GM12878 (cell line): ENCODE measurements around the gene VCL. TPM values are rescaled to one million over a fixed set of nuclear protein-coding genes. Genes with fewer than 3 reads are reported as not detected.
"Not testable (repeated sequence)": the region's sequence is repeated elsewhere in the genome, so short reads cannot be mapped to it uniquely, and the experiment has no call there.

Source experiments
- ATAC-seq: fragments of 200-7000 bp; cut with Tn5 transposase; 3 replicates; pipeline ENCODE4 v1.9.1; 2020; ENCODE audit warnings: mild to moderate bottlenecking, moderate library complexity
- BruUV-seq: library from RNA; stranded (reverse); fragments of 400-500 nt; replicated peaks from 2 replicates; lab custom pipeline; 2021; lab: Mats Ljungman, UMichigan
- CTCF ChIA-PET: fragments of 300-600 bp; sonication (Branson Sonifier 250); formaldehyde crosslinking; extraction: SDS; loops from one replicate; lab custom pipeline; 2021; ENCODE audit warnings: inconsistent platforms; lab: Yijun Ruan, JAX
- POLR2A ChIA-PET: fragments of 350-600 bp; formaldehyde crosslinking; extraction: SDS; loops from one replicate; lab custom pipeline; 2021; ENCODE audit warnings: inconsistent platforms; lab: Charles Lee
- RAD21 ChIA-PET: fragments of 300-600 bp; sonication (Branson Sonifier 250); formaldehyde crosslinking; loops from one replicate; lab custom pipeline; 2023; ENCODE audit warnings: antibody characterized with exemption; ENCODE audit not compliant: unreplicated experiment; lab: Charles Lee
- SMC1A ChIA-PET: fragments of 300-600 bp; sonication (Branson Sonifier 250); formaldehyde crosslinking; loops from one replicate; lab custom pipeline; 2023; ENCODE audit not compliant: unreplicated experiment, uncharacterized antibody; lab: Charles Lee
- DNase-seq: peaks from one replicate; pipeline ENCODE4 v3.0.0-alpha.2; 2011; ENCODE audit warnings: low read depth, low spot score
- FAIRE-seq: peaks from 3 replicates; lab custom pipeline; 2011; peaks lifted over from hg19 to GRCh38; lab: Jason Lieb, UNC
- H2AFZ ChIP-seq: 2 replicates; pipeline ENCODE4 v1.6.0; 2011; ENCODE audit warnings: low read depth, low read length, control low read depth; ENCODE audit not compliant: control insufficient read depth
- H3K27ac ChIP-seq: 2 replicates; pipeline ENCODE4 v1.5.1; 2011; ENCODE audit warnings: control low read depth; ENCODE audit not compliant: control insufficient read depth, insufficient read depth
- H3K27me3 ChIP-seq, 2 experiments: replicated peaks in 1 of 2; 2 replicates each; pipeline versions ENCODE4 v1.6.0 to v1.6.1; 2011; ENCODE audit warnings: low read length in 1 of 2; ENCODE audit not compliant: control insufficient read depth in 2 of 2, insufficient read depth in 2 of 2
- H3K36me3 ChIP-seq, 2 experiments: 2 replicates each; pipeline ENCODE4 v1.5.1; 2011; ENCODE audit warnings: low read length in 1 of 2; ENCODE audit not compliant: control insufficient read depth in 2 of 2, insufficient read depth in 2 of 2
- H3K4me1 ChIP-seq: 2 replicates; pipeline ENCODE4 v1.6.1; 2011; ENCODE audit warnings: mild to moderate bottlenecking, low read length, moderate library complexity, mixed read lengths; ENCODE audit not compliant: control insufficient read depth, insufficient read depth
- H3K4me2 ChIP-seq: 2 replicates; pipeline ENCODE4 v1.6.0; 2011; ENCODE audit warnings: control low read depth; ENCODE audit not compliant: control insufficient read depth, insufficient read depth
- H3K4me3 ChIP-seq: fragments of 200-600 bp; sonication (generic); 2 replicates; pipeline ENCODE4 v1.5.1; 2016
- H3K79me2 ChIP-seq: 2 replicates; pipeline ENCODE4 v1.6.0; 2011; ENCODE audit warnings: low read length; ENCODE audit not compliant: control insufficient read depth, insufficient read depth
- H3K9ac ChIP-seq: 2 replicates; pipeline ENCODE4 v1.8.0; 2011; ENCODE audit warnings: low read length, control low read depth, mixed read lengths; ENCODE audit not compliant: control insufficient read depth, insufficient read depth
- H3K9me3 ChIP-seq: replicated peaks from 3 replicates; pipeline ENCODE4 v1.5.1; 2011; ENCODE audit warnings: mild to moderate bottlenecking, low read length; ENCODE audit not compliant: control insufficient read depth, insufficient read depth
- H4K20me1 ChIP-seq: 2 replicates; pipeline ENCODE4 v1.6.0; 2011; ENCODE audit not compliant: control insufficient read depth, insufficient read depth
- ATF7 ChIP-seq: fragments of 450-650 bp; IDR thresholded peaks from 2 replicates; pipeline ENCODE4 v1.6.1; 2016; ENCODE audit warnings: low read depth, mild to moderate bottlenecking
- EP300 ChIP-seq, 2 experiments: fragments of 150-350 bp in 1 of 2; IDR thresholded peaks; 2 replicates each; pipeline ENCODE4 v1.6.1; 2011 to 2012; ENCODE audit warnings: low read depth in 2 of 2, low read length in 2 of 2, borderline replicate concordance in 1 of 2, improper control_type of control experiment in 1 of 2, inconsistent platforms in 1 of 2; ENCODE audit not compliant: control insufficient read depth in 1 of 2
- GATAD2B ChIP-seq: fragments of 450-650 bp; conservative IDR thresholded peaks from 2 replicates; pipeline ENCODE4 v1.6.1; 2017; ENCODE audit warnings: low read depth, mild to moderate bottlenecking, moderate library complexity
- IKZF1 ChIP-seq: fragments of 450-650 bp; conservative IDR thresholded peaks from 2 replicates; pipeline ENCODE4 v1.6.1; 2017; ENCODE audit warnings: antibody characterized with exemption, mild to moderate bottlenecking
- KLF5 ChIP-seq: fragments of 450-650 bp; IDR thresholded peaks from 2 replicates; pipeline ENCODE4 v1.6.1; 2014; ENCODE audit warnings: mild to moderate bottlenecking; ENCODE audit not compliant: partially characterized antibody
- MTA2 ChIP-seq: fragments of 450-650 bp; IDR thresholded peaks from 2 replicates; pipeline ENCODE4 v1.6.1; 2016; ENCODE audit warnings: low read depth, mild to moderate bottlenecking, moderate library complexity
- NFIC ChIP-seq: IDR thresholded peaks from 2 replicates; pipeline ENCODE4 v1.6.1; 2012; ENCODE audit warnings: low read depth, mild to moderate bottlenecking, inconsistent platforms, low read length, moderate library complexity
- RELB ChIP-seq: fragments of 450-650 bp; IDR thresholded peaks from 2 replicates; pipeline ENCODE4 v1.6.1; 2017; ENCODE audit warnings: low read depth, mild to moderate bottlenecking, moderate library complexity
- TARDBP ChIP-seq: IDR thresholded peaks from 2 replicates; pipeline ENCODE4 v1.6.1; 2016; ENCODE audit warnings: borderline replicate concordance
- whole genome bisulfite sequencing: methylation state at CpG from one replicate; pipeline ENCODE4 v1.1.6; 2016; ENCODE audit warnings: low lambda C conversion rate; ENCODE audit not compliant: insufficient replicate concordance, insufficient coverage; ENCODE audit errors: missing lambda C conversion rate; 5-methylcytosine and 5-hydroxymethylcytosine counted together
- in situ Hi-C: fragments of 300-500 bp; cut with MboI; formaldehyde crosslinking; loops from 9 replicates; pipeline ENCODE4 v1.14.3; 2018; ENCODE audit warnings: mixed read lengths
- intact Hi-C: fragments of 100-400 bp; cut with micrococcal nuclease; formaldehyde crosslinking; loops from one replicate; pipeline ENCODE4 v1.14.2; 2022; ENCODE audit not compliant: unreplicated experiment
- polyA plus RNA-seq, 11 experiments: library from polyadenylated mRNA; depleted of rRNA in 4 of 11; unstranded in 6 of 11; stranded (reverse) in 5 of 11; fragments of >200 nt; fragmentation: Nextera tagmentation in 4 of 11; fragmentation: Illumina TruSeq in 1 of 11; extraction: Ambion mirVana in 4 of 11; extraction: Trizol in 1 of 11; gene quantifications; 1 replicate in 1 of 11; 2 replicates in 10 of 11; pipeline versions ENCODE4 v1.2.1 to v1.2.3, GENCODE V29; 2011 to 2016; ENCODE audit warnings: inconsistent platforms in 2 of 11, missing spikeins in 2 of 11, low read depth in 1 of 11
- total RNA-seq, 4 experiments: library from RNA; depleted of rRNA in 3 of 4; stranded (reverse); fragments of >200 nt in 3 of 4; fragmentation: Illumina TruSeq in 1 of 4; extraction: Trizol in 1 of 4; gene quantifications; 2 replicates each; pipeline versions ENCODE4 v1.2.1 to v1.2.3, GENCODE V29; 2013 to 2021

The VCL gene
- total and polyA plus RNA-seq, 10 of the 15 experiments (the other 5 are each of a cell fraction or from before 2014, with no cell fraction given), result 6.7 to 54.6 (median 24.3) TPM

GRCh38 chr10:74146980-74147379, 149.1 kb downstream of the VCL start:
- BruUV-seq, FAIRE-seq, H3K9ac ChIP-seq, H3K36me3 ChIP-seq, ATAC-seq, intact Hi-C loops, H3K4me2 ChIP-seq, H3K9me3 ChIP-seq, H3K27me3 ChIP-seq, H3K4me1 ChIP-seq, H4K20me1 ChIP-seq, in situ Hi-C loops, H3K4me3 ChIP-seq, H3K27ac ChIP-seq, DNase-seq, H2AFZ ChIP-seq: not testable (repeated sequence)
- ChIA-PET CTCF (interaction anchor here (0.9 to 1.9 kb wide), 4 partner anchors 10 to 450 kb away, joined by 3 to 8 read pairs (median 4); no protein-coding TSS in a partner anchor), RAD21 (interaction anchor here (0.5 to 1.2 kb wide), 3 partner anchors 22 to 1574 kb away, joined by 3 read pairs; no protein-coding TSS in a partner anchor), SMC1A (interaction anchor here (0.7 to 5.8 kb wide), 6 partner anchors 12 to 181 kb away, joined by 3 to 39 read pairs (median 3); no protein-coding TSS in a partner anchor), POLR2A (interaction anchor here (1.3 kb wide), 1 partner anchor 43 kb away, joined by 6 read pairs; no protein-coding TSS in a partner anchor)
- WGBS, result 94% methylated on average over 10 of the region's 10 CpGs
- peaks cover 69% of the 10 kb centered on the region for H3K79me2 ChIP-seq

GRCh38 chr10:74150204-74150989, 152.5 kb downstream of the VCL start, which contains the start of gene AP3M1:
Gene AP3M1, minus strand, starts transcription at chr10:74150828. Its CDS starts 12,449 bp downstream, at chr10:74138379.
- DNase-seq (no peak), ATAC-seq (peak; percentile 67), FAIRE-seq (no peak)
- H3K4me3 ChIP-seq, result peak within 1 kb of the TSS; percentile 97
- peak within 1 kb of the TSS; percentile 99 for H3K27ac ChIP-seq
- 2% methylated on average over 32 of the region's 32 CpGs for WGBS
- H4K20me1 ChIP-seq, result no peaks in the 10 kb centered on the region
- in situ Hi-C loops (no loop called here), intact Hi-C loops (loop anchor here (10.0 kb wide), 1 partner anchor 674 kb away; the partner anchor contains the start of gene KAT6B)
- no peaks in the 10 kb centered on the region; a peak in 1 of 4 replicates for H3K36me3 ChIP-seq
- no peaks in the 10 kb centered on the region for H3K9me3 ChIP-seq
- H3K4me1 ChIP-seq, result peaks cover 11% of the 10 kb centered on the region; the same call in 1 of the 2 replicates
- peaks cover 88% of the 10 kb centered on the region for H3K79me2 ChIP-seq
- H3K4me2 ChIP-seq, result peak within 1 kb of the TSS; percentile 93
- BruUV-seq, result no TSS peak
- ChIA-PET RAD21 (interaction anchor here (1.0 to 2.6 kb wide), 9 partner anchors 15 to 94 kb away, joined by 3 to 19 read pairs (median 5); no protein-coding TSS in a partner anchor), SMC1A (interaction anchor here (0.9 to 5.8 kb wide), 16 partner anchors 7 to 948 kb away, joined by 3 to 39 read pairs (median 5); no protein-coding TSS in a partner anchor), CTCF (interaction anchor here (0.7 to 3.4 kb wide), 13 partner anchors 12 to 1085 kb away, joined by 3 to 29 read pairs (median 4); partner anchors contain the start of gene COMTD1), POLR2A (interaction anchor here (0.9 to 2.3 kb wide), 10 partner anchors 10 to 150 kb away, joined by 3 to 12 read pairs (median 4); no protein-coding TSS in a partner anchor)
- peak within 1 kb of the TSS; percentile 98 for H2AFZ ChIP-seq
- H3K9ac ChIP-seq, result peak within 1 kb of the TSS; percentile 99
- no peaks in the 10 kb centered on the region for H3K27me3 ChIP-seq
- peak; percentile 62; the same call in 1 of the 2 replicates for TF ChIP-seq ATF7
- 0 out of 2 replicates have a peak, but pooled peaks have one; percentile 23 for TF ChIP-seq MTA2
- no peak for TF ChIP-seq TARDBP
- TF ChIP-seq RELB, result peak; percentile 76; the same call in 1 of the 2 replicates
- peak; percentile 82 for TF ChIP-seq GATAD2B
- peak; percentile 52 for TF ChIP-seq IKZF1
- no peak for TF ChIP-seq EP300 (IDR thresholded peaks at IDR 0.05; ENCODE audit: borderline replicate concordance in 1 of 2, control insufficient read depth in 1 of 2, low read depth in 2 of 2, low read length in 2 of 2)
- peak; percentile 53 for TF ChIP-seq KLF5
- TF ChIP-seq NFIC, result no peak
